NCI-H2171 (cell line): ENCODE measurements around the gene PPY.
A peak's percentile ranks its signal among the peaks of the same experiment; 100 is the strongest.
"Not testable (repeated sequence)": the region's sequence is repeated elsewhere in the genome, so short reads cannot be mapped to it uniquely, and the experiment has no call there.

Source experiments
- DNase-seq: peaks from one replicate; lab custom pipeline; 2025; lab: John Stamatoyannopoulos, UW

The PPY gene

GRCh38 chr17:43966276-43966675, 24.0 kb upstream of the PPY start:
- DNase-seq = no peak

- DNase-seq = no peak
Measured at GRCh38 chr17:43962479-43962878, 20.2 kb upstream of the PPY start.

DNA sequence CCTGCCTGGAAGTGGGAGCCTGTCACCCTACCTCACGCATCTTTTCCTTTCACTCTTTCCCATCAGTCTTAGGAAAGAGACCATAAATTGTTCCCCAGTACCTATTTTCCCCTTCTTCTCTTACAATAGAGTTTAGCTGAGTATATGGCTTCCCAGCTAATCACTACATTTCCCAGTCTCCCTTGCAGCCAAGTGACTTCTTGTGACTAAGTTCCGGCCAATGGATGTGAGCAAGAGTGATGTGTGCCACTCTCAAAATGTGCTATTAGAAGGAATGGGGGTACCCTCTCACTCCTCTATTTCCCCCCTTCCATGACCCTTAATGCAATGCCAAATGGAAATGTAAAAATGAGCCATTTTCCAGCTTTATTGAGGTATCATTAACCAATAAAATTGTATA, 19.7 kb upstream of the PPY start:
- no peak for DNase-seq

GRCh38 chr17:43961292-43961691, 19.0 kb upstream of the PPY start:
- not testable (repeated sequence) for DNase-seq

DNA sequence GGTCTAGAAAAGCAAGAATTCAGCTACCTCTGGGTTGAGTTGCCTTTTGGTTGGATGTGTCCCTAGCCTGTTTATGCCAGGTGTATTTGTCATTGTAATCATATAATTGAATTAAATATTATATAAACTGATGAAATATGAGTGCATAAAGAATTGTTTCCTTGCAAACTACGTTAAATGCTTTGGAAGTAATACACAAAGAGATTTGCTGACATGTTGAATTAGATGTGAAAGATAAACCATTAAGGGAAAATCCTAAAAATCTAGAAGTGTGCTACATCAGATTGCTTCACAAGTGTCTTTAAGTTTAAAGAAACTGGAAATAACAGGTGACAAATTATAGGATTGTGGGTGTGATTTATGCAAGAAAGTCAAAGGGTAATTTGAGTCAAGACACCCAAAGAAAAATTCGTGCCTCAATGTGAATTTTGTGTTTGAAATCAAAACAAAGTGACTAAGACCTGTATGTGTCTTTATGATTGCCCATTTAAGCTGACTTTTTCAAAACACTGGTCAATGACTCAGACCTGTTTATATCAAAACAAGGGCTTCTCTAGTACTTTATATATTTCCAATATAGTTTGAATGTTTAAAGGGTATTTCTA, 16.6 kb upstream of the PPY start:
- DNase-seq = no peak

GRCh38 chr17:43956222-43956621, 13.9 kb upstream of the PPY start:
- no peak for DNase-seq

GRCh38 chr17:43953746-43954145, 11.5 kb upstream of the PPY start, which contains the start of gene PYY:
PYY (minus strand) TSS chr17:43953940; CDS start chr17:43953483, 457 bp downstream.
- no peak for DNase-seq

- DNase-seq = no peak
Measured at GRCh38 chr17:43952724-43953666, 10.7 kb upstream of the PPY start.

GRCh38 chr17:43952351-43952723, 10.1 kb upstream of the PPY start:
- DNase-seq = no peak

- no peak for DNase-seq
Measured at GRCh38 chr17:43951750-43952149, 9.5 kb upstream of the PPY start.

- DNase-seq = no peak
Measured at GRCh38 chr17:43950554-43950953, 8.3 kb upstream of the PPY start.

- DNase-seq = no peak
Measured at GRCh38 chr17:43949781-43950180, 7.5 kb upstream of the PPY start.

- DNase-seq = no peak
Measured at GRCh38 chr17:43946781-43947180, 4.5 kb upstream of the PPY start.

DNA sequence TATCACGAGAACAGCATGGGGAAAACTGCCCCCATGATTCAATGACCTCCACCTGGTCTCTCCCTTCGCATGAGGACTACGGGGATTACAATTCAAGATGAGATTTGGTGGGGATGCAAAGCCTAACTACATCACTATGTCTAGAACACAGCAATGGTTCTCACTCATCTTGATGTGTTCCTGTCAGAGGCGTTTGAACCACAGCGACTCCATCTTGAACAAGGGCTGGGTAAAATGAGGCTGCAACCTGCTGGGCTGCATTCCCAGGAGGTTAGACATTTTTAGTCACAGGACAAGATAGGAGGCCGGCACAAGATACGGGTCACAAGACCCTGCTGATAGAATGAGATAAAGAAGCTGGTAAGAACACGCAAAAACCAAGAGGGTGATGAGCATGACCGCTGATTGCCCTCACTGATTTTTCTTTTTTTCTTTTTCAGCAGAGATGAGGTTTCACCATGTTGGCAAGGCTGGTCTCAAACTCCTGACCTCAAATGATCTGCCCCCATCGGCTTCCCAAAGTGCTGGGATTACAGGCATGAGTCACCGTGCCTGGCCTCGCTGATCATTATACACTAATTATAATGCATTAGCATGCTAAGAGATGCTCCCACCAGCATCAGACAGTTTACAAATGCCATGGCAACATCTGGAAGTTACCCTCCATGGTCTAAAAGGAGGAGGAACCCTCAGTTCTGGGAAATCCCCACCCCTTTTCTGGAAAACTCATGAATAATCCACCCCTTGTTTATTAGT, 3.0 kb upstream of the PPY start:
- no peak for DNase-seq

- DNase-seq = peak; percentile 6
Measured at GRCh38 chr17:43940630-43941029, 1.6 kb downstream of the PPY start.

DNA sequence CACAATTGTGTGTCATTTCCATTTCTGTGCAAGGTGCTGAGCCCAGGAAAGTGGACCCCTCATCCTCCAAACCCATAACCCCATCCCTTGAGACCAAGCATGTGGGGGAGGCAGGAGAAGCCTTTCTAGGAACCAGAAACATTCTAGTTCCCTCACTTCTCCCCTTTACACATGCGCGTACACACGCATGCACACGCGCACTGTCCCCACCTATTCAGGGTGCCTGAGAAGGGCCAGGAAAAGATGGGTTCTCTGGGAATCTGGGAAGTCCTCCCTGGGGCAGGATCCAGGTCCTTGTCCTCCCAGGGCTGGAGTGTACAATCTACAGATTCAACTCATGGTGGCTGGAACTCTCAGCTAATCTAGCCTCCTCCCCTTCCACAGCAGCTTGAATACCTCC, 2.4 kb downstream of the PPY start:
- no peak for DNase-seq

GRCh38 chr17:43939452-43939851, 2.8 kb downstream of the PPY start:
- DNase-seq = not testable (repeated sequence)

DNA sequence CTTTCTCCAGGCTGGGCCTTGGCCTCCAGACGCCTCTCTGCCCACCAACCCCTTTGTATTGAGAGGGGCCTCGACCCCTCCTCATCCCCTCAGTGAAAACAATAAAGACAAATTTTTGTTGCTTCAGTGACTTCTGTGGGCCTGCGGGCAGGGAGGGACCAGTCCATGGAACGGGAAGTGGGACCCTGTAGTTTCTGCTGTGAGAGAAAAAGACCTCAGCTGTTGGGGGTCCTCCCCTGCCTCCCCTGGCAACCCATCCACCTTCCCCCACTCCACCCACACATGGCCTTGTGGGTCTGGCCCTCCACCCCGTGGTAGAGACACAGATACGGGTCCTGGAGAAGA, 3.5 kb downstream of the PPY start:
- no peak for DNase-seq

- no peak for DNase-seq
Measured at GRCh38 chr17:43936434-43936833, 5.8 kb downstream of the PPY start.

- no peak for DNase-seq
Measured at GRCh38 chr17:43935926-43936261, 6.4 kb downstream of the PPY start.

- no peak for DNase-seq
Measured at GRCh38 chr17:43935204-43935925, 6.9 kb downstream of the PPY start.

DNA sequence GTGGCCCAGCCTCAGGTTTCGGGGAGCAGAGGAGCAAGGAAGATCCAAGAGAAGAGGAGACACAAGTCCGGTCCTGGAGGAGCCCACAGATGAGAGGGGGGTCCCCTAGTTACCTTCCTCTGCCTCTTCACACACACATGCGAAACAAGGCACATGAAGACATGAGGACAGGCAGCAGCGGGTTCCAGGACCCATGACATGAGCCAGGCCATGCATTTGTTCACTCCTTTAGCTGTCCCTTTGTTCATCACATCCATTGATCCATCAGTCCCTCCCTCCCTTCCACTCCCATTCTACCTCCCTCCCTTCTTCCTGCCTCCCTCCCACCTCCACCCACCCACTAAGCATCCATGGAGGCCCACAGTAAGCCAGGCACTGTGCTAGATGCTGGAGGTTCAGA, 9.4 kb downstream of the PPY start:
- DNase-seq = no peak
